ENCODE measurements around the gene ARFGEF2. TPM values are rescaled to one million over a fixed set of nuclear protein-coding genes. Genes with fewer than 3 reads are reported as not detected.

Gene ARFGEF2
- polyA plus RNA-seq, 1 donor from 2014 or later: 19.8 TPM

DNA sequence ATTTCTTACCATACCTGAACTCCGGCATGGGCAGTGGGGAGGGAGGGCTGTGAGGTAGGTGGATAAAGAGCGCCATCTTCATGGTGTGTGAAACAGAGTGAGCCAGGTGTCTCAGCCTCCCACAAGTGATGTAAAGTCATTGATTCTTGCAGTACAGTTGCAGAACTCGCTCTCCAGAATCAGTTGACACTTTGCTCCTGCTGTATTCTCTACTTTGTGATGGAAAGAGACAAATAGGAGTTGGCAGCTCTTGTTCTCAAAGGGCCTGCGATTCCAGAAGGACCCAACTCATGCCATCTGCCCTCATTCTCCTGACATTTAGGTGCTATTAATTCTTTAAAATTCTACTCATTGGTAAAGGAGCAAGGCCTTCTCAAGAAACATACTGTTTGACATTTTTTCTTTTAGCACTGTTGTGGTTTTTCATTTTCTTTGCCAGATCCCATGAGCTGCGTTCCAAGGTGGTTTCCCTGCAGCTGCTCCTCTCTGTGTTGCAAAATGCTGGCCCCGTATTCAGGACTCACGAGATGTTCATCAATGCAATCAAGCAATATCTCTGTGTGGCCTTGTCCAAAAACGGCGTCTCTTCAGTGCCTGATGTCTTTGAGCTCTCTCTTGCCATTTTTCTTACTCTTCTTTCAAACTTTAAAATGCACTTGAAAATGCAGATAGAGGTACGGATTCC lies 49.3 kb downstream of the ARFGEF2 start:
- H2AFZ ChIP-seq (ENCODE audit: low read depth, low read length): no peak overlapping the region
- no peaks in the 10 kb centered on the region for H3K9me3 ChIP-seq (ENCODE audit: low read length)
- H3K36me3 ChIP-seq (ENCODE audit: insufficient read depth, low read length): no peaks in the 10 kb centered on the region
- TF ChIP-seq, protein P1, sequence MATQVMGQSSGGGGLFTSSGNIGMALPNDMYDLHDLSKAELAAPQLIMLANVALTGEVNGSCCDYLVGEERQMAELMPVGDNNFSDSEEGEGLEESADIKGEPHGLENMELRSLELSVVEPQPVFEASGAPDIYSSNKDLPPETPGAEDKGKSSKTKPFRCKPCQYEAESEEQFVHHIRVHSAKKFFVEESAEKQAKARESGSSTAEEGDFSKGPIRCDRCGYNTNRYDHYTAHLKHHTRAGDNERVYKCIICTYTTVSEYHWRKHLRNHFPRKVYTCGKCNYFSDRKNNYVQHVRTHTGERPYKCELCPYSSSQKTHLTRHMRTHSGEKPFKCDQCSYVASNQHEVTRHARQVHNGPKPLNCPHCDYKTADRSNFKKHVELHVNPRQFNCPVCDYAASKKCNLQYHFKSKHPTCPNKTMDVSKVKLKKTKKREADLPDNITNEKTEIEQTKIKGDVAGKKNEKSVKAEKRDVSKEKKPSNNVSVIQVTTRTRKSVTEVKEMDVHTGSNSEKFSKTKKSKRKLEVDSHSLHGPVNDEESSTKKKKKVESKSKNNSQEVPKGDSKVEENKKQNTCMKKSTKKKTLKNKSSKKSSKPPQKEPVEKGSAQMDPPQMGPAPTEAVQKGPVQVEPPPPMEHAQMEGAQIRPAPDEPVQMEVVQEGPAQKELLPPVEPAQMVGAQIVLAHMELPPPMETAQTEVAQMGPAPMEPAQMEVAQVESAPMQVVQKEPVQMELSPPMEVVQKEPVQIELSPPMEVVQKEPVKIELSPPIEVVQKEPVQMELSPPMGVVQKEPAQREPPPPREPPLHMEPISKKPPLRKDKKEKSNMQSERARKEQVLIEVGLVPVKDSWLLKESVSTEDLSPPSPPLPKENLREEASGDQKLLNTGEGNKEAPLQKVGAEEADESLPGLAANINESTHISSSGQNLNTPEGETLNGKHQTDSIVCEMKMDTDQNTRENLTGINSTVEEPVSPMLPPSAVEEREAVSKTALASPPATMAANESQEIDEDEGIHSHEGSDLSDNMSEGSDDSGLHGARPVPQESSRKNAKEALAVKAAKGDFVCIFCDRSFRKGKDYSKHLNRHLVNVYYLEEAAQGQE (IDR thresholded peaks at IDR 0.05; ENCODE audit: borderline replicate concordance): no peak
- TF ChIP-seq EP300 (conservative IDR thresholded peaks at IDR 0.05; ENCODE audit: poor library complexity, severe bottlenecking): no peak
- TF ChIP-seq SMC3 (conservative IDR thresholded peaks at IDR 0.05; ENCODE audit: poor library complexity): no peak
- no peak for TF ChIP-seq EZH2 (IDR thresholded peaks at IDR 0.05; ENCODE audit: borderline replicate concordance, insufficient read depth, low read length, poor library complexity, severe bottlenecking)
- no peak for TF ChIP-seq POLR2AphosphoS5 (IDR thresholded peaks at IDR 0.05)
- no peak for TF ChIP-seq MXI1 (conservative IDR thresholded peaks at IDR 0.05; ENCODE audit: poor library complexity, severe bottlenecking)
- no peak for TF ChIP-seq TAF1 (IDR thresholded peaks at IDR 0.05; ENCODE audit: low read depth)
- no peak for TF ChIP-seq RAD21 (conservative IDR thresholded peaks at IDR 0.05)
- H3K4me3 ChIP-seq (ENCODE audit: low read length): no peak overlapping the region
- no peak overlapping the region for H3K9ac ChIP-seq (ENCODE audit: low read length)
- no peaks in the 10 kb centered on the region for H3K9me2 ChIP-seq (ENCODE audit: insufficient read depth, low read length)
- H3K4me2 ChIP-seq (ENCODE audit: low read length): no peak overlapping the region
- no peaks in the 10 kb centered on the region for H3K27me3 ChIP-seq (ENCODE audit: insufficient read depth, low read depth, low read length)
- no peaks in the 10 kb centered on the region for H4K20me1 ChIP-seq (ENCODE audit: insufficient read depth)
- no peaks in the 10 kb centered on the region for H3F3A ChIP-seq (ENCODE audit: insufficient read depth, low read length, poor library complexity, severe bottlenecking)
- no peaks in the 10 kb centered on the region for H3K79me2 ChIP-seq (replicated peaks; ENCODE audit: insufficient read depth, low read length)
- no peak overlapping the region for H3K27ac ChIP-seq (ENCODE audit: low read length)

DNA sequence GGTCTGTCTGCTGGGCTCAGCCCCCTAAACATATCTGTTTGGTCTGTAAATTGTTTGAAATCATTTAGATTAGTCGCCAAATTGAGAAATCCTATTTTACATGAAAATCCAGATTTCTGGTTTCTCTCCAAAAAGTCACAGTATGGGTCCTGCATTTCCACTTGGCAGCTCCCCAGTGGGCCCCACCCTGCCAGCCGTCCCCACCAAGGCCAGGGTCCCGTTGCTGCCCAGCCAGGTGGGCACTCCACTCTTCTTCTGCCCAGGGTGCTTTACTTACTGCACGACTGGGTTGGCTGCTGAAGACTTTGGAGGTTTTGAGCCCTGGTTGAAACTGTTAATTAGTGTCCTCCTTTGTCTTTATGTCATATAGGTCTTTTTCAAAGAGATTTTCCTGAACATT lies 50.4 kb downstream of the ARFGEF2 start:
- Histone ChIP-seq H4K20me1 (ENCODE audit: insufficient read depth) (no peaks in the 10 kb centered on the region), H3F3A (ENCODE audit: insufficient read depth, low read length, poor library complexity, severe bottlenecking) (no peaks in the 10 kb centered on the region), H3K36me3 (ENCODE audit: insufficient read depth, low read length) (no peaks in the 10 kb centered on the region), H3K9me2 (ENCODE audit: insufficient read depth, low read length) (no peaks in the 10 kb centered on the region), H3K27me3 (ENCODE audit: insufficient read depth, low read depth, low read length) (no peaks in the 10 kb centered on the region), H3K9ac (ENCODE audit: low read length) (no peak overlapping the region), H3K9me3 (ENCODE audit: low read length) (no peaks in the 10 kb centered on the region), H2AFZ (ENCODE audit: low read depth, low read length) (no peak overlapping the region), H3K79me2 (replicated peaks; ENCODE audit: insufficient read depth, low read length) (no peaks in the 10 kb centered on the region), H3K27ac (ENCODE audit: low read length) (no peak overlapping the region), H3K4me3 (ENCODE audit: low read length) (no peak overlapping the region), H3K4me2 (ENCODE audit: low read length) (no peak overlapping the region)
- TF ChIP-seq SMC3 (conservative IDR thresholded peaks at IDR 0.05; ENCODE audit: poor library complexity): no peak
- TF ChIP-seq, protein P2, sequence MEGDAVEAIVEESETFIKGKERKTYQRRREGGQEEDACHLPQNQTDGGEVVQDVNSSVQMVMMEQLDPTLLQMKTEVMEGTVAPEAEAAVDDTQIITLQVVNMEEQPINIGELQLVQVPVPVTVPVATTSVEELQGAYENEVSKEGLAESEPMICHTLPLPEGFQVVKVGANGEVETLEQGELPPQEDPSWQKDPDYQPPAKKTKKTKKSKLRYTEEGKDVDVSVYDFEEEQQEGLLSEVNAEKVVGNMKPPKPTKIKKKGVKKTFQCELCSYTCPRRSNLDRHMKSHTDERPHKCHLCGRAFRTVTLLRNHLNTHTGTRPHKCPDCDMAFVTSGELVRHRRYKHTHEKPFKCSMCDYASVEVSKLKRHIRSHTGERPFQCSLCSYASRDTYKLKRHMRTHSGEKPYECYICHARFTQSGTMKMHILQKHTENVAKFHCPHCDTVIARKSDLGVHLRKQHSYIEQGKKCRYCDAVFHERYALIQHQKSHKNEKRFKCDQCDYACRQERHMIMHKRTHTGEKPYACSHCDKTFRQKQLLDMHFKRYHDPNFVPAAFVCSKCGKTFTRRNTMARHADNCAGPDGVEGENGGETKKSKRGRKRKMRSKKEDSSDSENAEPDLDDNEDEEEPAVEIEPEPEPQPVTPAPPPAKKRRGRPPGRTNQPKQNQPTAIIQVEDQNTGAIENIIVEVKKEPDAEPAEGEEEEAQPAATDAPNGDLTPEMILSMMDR (IDR thresholded peaks at IDR 0.05; ENCODE audit: poor library complexity, severe bottlenecking): no peak
- TF ChIP-seq MXI1 (conservative IDR thresholded peaks at IDR 0.05; ENCODE audit: poor library complexity, severe bottlenecking): no peak
- TF ChIP-seq TAF1 (IDR thresholded peaks at IDR 0.05; ENCODE audit: low read depth): no peak
- no peak for TF ChIP-seq POLR2AphosphoS5 (IDR thresholded peaks at IDR 0.05)
- TF ChIP-seq, protein P1 (IDR thresholded peaks at IDR 0.05; ENCODE audit: borderline replicate concordance): no peak
- no peak for TF ChIP-seq EP300 (conservative IDR thresholded peaks at IDR 0.05; ENCODE audit: poor library complexity, severe bottlenecking)
- TF ChIP-seq RAD21 (conservative IDR thresholded peaks at IDR 0.05): no peak
- no peak for TF ChIP-seq EZH2 (IDR thresholded peaks at IDR 0.05; ENCODE audit: borderline replicate concordance, insufficient read depth, low read length, poor library complexity, severe bottlenecking)
